Mesenteric fat pad (tissue), 1 donor: Measurements from ENCODE around the gene GIMD1. TPM values are rescaled to one million over a fixed set of nuclear protein-coding genes. Genes with fewer than 3 reads are reported as not detected.
"Not testable (repeated sequence)": the region's sequence is repeated elsewhere in the genome, so short reads cannot be mapped to it uniquely, and the experiment has no call there.

Experiments
- DNase-seq: peaks from one replicate; pipeline ENCODE4 v3.0.0-alpha.2; 2020; ENCODE audit warnings: low spot score
- total RNA-seq: library from RNA; stranded (reverse); fragmentation: NEBNext Ultra II Directional; extraction: Animal tissue kit (Norgen Biotek cat#: 25700); gene quantifications from one replicate; pipeline ENCODE4 v1.2.1, GENCODE V29; 2021
- donor health status: DM: yes; HTN: yes; CAD: no.

The GIMD1 gene
- total RNA-seq, 1 donor from 2014 or later = not detected

- DNase-seq = no peak
Observed at GRCh38 chr4:106353786-106354185, 14.8 kb downstream of the GIMD1 start.

GRCh38 chr4:106351016-106351415 is 17.6 kb downstream of the GIMD1 start:
- no peak for DNase-seq

- DNase-seq = no peak
Observed at GRCh38 chr4:106347167-106347566, 21.4 kb downstream of the GIMD1 start.

GRCh38 chr4:106344647-106344970 is 24.0 kb downstream of the GIMD1 start:
- no peak for DNase-seq

GRCh38 chr4:106343865-106344646 is 24.5 kb downstream of the GIMD1 start:
- no peak for DNase-seq

- DNase-seq = no peak
Observed at GRCh38 chr4:106340774-106341173, 27.8 kb downstream of the GIMD1 start.

- DNase-seq = no peak
Observed at GRCh38 chr4:106339431-106339830, 29.1 kb downstream of the GIMD1 start.

GRCh38 chr4:106338671-106339070 is 29.9 kb downstream of the GIMD1 start:
- DNase-seq = no peak

GRCh38 chr4:106337916-106338315 is 30.7 kb downstream of the GIMD1 start:
- DNase-seq = no peak

- DNase-seq = no peak
Observed at GRCh38 chr4:106336618-106337017, 32.0 kb downstream of the GIMD1 start.

- DNase-seq = no peak
Observed at GRCh38 chr4:106334741-106335470, 33.7 kb downstream of the GIMD1 start.

GRCh38 chr4:106333186-106333585 is 35.4 kb downstream of the GIMD1 start:
- no peak for DNase-seq

GRCh38 chr4:106329041-106329618 is 39.4 kb downstream of the GIMD1 start:
- DNase-seq = no peak

- DNase-seq = no peak
Observed at GRCh38 chr4:106325800-106326199, 42.8 kb downstream of the GIMD1 start.

GRCh38 chr4:106323119-106323518 is 45.5 kb downstream of the GIMD1 start:
- no peak for DNase-seq

- DNase-seq = not testable (repeated sequence)
Observed at GRCh38 chr4:106321814-106322213, 46.8 kb downstream of the GIMD1 start.

- DNase-seq = not testable (repeated sequence)
Observed at GRCh38 chr4:106321168-106321567, 47.4 kb downstream of the GIMD1 start.

GRCh38 chr4:106320235-106320634 is 48.3 kb downstream of the GIMD1 start:
- no peak for DNase-seq

GRCh38 chr4:106318511-106318910 is 50.1 kb downstream of the GIMD1 start:
- no peak for DNase-seq

- DNase-seq = no peak
Observed at GRCh38 chr4:106317815-106318214, 50.8 kb downstream of the GIMD1 start.

- DNase-seq = no peak
Observed at GRCh38 chr4:106316773-106317409, 51.7 kb downstream of the GIMD1 start.
